Skeletal muscle satellite cell (primary cell): ENCODE results near the gene NUP153.
"Not testable (repeated sequence)": the region's sequence is repeated elsewhere in the genome, so short reads cannot be mapped to it uniquely, and the experiment has no call there.

Experiments used
- H3K27me3 ChIP-seq: 2 replicates; pipeline ENCODE4 v1.7.0; 2013; ENCODE audit warnings: low read length; ENCODE audit not compliant: control insufficient read depth, insufficient read depth
- H3K36me3 ChIP-seq: 2 replicates; pipeline ENCODE4 v1.7.0; 2013; ENCODE audit warnings: mild to moderate bottlenecking, control low read depth, low read length; ENCODE audit not compliant: insufficient read depth
- H3K4me1 ChIP-seq: 2 replicates; pipeline ENCODE4 v1.7.0; 2013; ENCODE audit warnings: low read length; ENCODE audit not compliant: control insufficient read depth, insufficient read depth
- H3K4me2 ChIP-seq: 2 replicates; pipeline ENCODE4 v1.7.0; 2013; ENCODE audit warnings: mild to moderate bottlenecking, low read length
- H3K4me3 ChIP-seq: 2 replicates; pipeline ENCODE4 v1.7.0; 2013; ENCODE audit warnings: low read length
- H3K9ac ChIP-seq: 2 replicates; pipeline ENCODE4 v1.7.0; 2013; ENCODE audit warnings: mild to moderate bottlenecking, low read depth, low read length, moderate library complexity
- H3K9me3 ChIP-seq: replicated peaks from 2 replicates; pipeline ENCODE4 v1.7.0; 2013; ENCODE audit warnings: mild to moderate bottlenecking, control low read depth, low read length

The NUP153 gene

DNA sequence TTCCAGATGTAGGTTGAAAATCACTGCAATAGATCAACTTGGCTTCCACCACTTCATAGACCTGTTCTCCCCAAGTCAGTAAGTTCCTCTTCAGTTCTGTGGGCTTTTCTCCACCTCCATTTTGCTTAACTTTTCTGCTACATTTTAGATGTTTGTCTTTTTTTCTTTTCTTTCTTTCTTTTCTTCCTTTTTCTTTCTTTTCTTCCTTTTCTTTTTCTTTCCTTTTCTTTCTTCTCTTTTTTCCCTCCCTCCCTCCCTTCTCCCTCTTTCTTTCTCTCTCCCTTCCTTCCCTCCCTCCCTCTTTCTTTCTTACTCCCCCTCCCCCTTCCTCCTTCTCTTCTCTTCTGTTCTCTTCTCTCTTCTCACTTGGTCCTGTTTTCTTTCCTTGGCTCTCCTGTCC lies 113.5 kb downstream of the NUP153 start:
- no peaks in the 10 kb centered on the region for H3K27me3 ChIP-seq
- no peak overlapping the region for H3K4me3 ChIP-seq
- no peak overlapping the region for H3K4me2 ChIP-seq
- H3K4me1 ChIP-seq, result peaks cover 3% of the 10 kb centered on the region
- no peak overlapping the region for H3K9ac ChIP-seq
- H3K9me3 ChIP-seq, result no peaks in the 10 kb centered on the region
- H3K36me3 ChIP-seq, result no peaks in the 10 kb centered on the region

GRCh38 chr6:17591287-17591686 lies 115.4 kb downstream of the NUP153 start:
- Histone ChIP-seq H3K4me3 (no peak overlapping the region), H3K4me1 (peaks cover 3% of the 10 kb centered on the region), H3K9ac (no peak overlapping the region), H3K4me2 (no peak overlapping the region), H3K9me3 (no peaks in the 10 kb centered on the region), H3K27me3 (no peaks in the 10 kb centered on the region), H3K36me3 (no peaks in the 10 kb centered on the region)

- peaks cover 3% of the 10 kb centered on the region for H3K4me1 ChIP-seq
- no peaks in the 10 kb centered on the region for H3K36me3 ChIP-seq
- no peak overlapping the region for H3K4me2 ChIP-seq
- no peaks in the 10 kb centered on the region for H3K27me3 ChIP-seq
- no peak overlapping the region for H3K9ac ChIP-seq
- no peak overlapping the region for H3K4me3 ChIP-seq
- no peaks in the 10 kb centered on the region for H3K9me3 ChIP-seq
Measured at GRCh38 chr6:17589406-17590096, 117.2 kb downstream of the NUP153 start.

DNA sequence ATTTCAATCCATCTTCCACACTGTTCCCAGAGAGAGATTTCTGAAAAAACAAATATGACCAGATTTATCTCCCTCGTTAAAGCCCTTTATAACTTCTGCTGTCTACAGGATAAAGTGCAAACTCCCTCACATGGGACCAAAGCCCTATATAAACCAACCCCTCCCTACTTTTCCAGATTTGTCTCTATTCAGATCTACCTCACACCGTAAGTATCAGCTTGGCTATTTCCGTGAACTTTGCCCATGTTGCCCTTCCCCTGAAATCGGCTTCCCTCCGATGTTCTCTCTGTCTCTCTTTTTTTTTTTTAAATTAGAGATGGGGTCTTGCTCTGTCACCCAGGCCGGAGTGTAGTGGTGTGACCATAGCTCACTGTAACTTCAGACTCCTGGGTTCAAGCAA lies 118.7 kb downstream of the NUP153 start:
- H3K4me2 ChIP-seq, result no peak overlapping the region
- no peaks in the 10 kb centered on the region for H3K9me3 ChIP-seq
- no peaks in the 10 kb centered on the region for H3K27me3 ChIP-seq

DNA sequence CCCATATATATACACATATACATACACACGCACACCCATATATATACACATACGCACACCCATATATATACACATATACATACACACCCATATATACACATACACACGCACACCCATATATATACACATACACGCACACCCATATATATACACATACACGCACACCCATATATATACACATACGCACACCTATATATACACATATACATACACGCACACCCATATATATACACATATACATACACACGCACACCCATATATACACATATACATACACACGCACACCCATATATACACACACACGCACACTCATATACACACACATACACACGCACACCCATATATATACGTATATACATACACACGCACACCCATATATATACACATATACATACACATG lies 120.1 kb downstream of the NUP153 start:
- not testable (repeated sequence) for H3K27me3 ChIP-seq, H3K4me3 ChIP-seq, H3K4me2 ChIP-seq, H3K9me3 ChIP-seq, H3K9ac ChIP-seq, H3K36me3 ChIP-seq
- peaks cover 10% of the 10 kb centered on the region for H3K4me1 ChIP-seq

More for the DNA sequence above, 118.7 kb downstream of the NUP153 start:
- H3K4me1 ChIP-seq, result peaks cover 10% of the 10 kb centered on the region
- no peaks in the 10 kb centered on the region for H3K36me3 ChIP-seq
- H3K9ac ChIP-seq, result no peak overlapping the region
- H3K4me3 ChIP-seq, result no peak overlapping the region

GRCh38 chr6:17585766-17586490 lies 120.8 kb downstream of the NUP153 start:
- H3K4me2 ChIP-seq, result no peak overlapping the region
- H3K27me3 ChIP-seq, result no peaks in the 10 kb centered on the region
- H3K9me3 ChIP-seq, result no peaks in the 10 kb centered on the region
- peaks cover 10% of the 10 kb centered on the region for H3K4me1 ChIP-seq
- no peak overlapping the region for H3K4me3 ChIP-seq
- H3K9ac ChIP-seq, result no peak overlapping the region
- no peaks in the 10 kb centered on the region for H3K36me3 ChIP-seq

- no peaks in the 10 kb centered on the region for H3K9me3 ChIP-seq
- H3K9ac ChIP-seq, result peak overlapping the region; percentile 49
- no peaks in the 10 kb centered on the region for H3K36me3 ChIP-seq
- H3K4me3 ChIP-seq, result no peak overlapping the region
- peak overlapping the region; percentile 61 for H3K4me2 ChIP-seq
- no peaks in the 10 kb centered on the region for H3K27me3 ChIP-seq
- H3K4me1 ChIP-seq, result peaks cover 7% of the 10 kb centered on the region
Measured at GRCh38 chr6:17584241-17584803, 122.4 kb downstream of the NUP153 start.

DNA sequence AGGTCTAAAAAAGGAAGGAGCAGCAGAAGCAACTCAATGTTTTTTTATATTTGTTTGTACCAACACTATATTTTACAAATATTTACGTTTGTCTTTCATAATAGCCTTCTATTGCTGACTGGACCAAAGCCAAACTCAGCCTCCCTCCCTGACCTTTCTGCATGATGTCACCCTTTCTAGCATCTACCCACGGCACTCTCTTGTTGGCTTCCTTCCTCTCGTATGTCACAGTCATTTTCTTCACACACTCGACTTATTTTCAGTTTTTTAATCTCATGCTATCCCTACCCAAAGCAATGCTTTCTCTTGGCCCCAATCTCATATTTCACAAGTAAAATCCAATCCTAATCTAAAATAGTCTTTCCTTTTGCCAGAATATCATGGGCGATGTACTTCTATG lies 122.9 kb downstream of the NUP153 start:
- Histone ChIP-seq H3K4me1 (peaks cover 7% of the 10 kb centered on the region), H3K4me3 (peak overlapping the region; percentile 17), H3K9me3 (no peaks in the 10 kb centered on the region), H3K27me3 (no peaks in the 10 kb centered on the region), H3K36me3 (no peaks in the 10 kb centered on the region), H3K4me2 (peak overlapping the region; percentile 61), H3K9ac (peak overlapping the region; percentile 49)

- H3K9me3 ChIP-seq, H3K36me3 ChIP-seq, H3K9ac ChIP-seq, H3K4me1 ChIP-seq, H3K4me3 ChIP-seq, H3K27me3 ChIP-seq, H3K4me2 ChIP-seq: not testable (repeated sequence)
Measured at GRCh38 chr6:17581282-17581681, 125.4 kb downstream of the NUP153 start.

DNA sequence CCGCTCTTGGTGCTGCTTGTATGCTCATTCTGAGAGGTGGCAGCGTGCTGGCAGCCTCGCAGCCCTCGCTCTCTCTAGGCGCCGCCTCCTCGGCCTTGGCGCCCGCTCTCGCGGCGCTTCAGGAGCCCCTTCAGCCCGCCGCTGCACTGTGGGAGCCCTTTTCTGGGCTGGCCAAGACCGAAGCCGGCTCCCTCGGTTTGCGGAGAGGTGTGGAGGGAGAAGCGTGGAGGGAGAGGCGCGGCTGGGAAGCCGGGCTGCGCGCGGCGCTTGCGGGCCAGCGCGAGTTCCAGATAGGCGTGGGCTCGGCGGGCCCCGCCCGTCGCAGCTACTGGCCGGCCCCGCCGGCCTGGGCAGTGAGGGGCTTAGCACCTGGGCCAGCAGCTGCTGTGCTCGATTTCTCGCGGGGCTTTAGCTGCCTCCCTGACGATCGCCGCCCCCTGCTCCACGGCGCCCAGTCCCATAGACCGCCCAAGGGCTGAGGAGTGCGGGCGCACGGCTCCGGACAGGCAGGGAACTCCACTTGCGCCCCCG lies 126.1 kb downstream of the NUP153 start:
- H3K9me3 ChIP-seq, result peaks cover 4% of the 10 kb centered on the region
- H3K4me3 ChIP-seq, result peak overlapping the region; percentile 73
- no peaks in the 10 kb centered on the region for H3K27me3 ChIP-seq
- peak overlapping the region; percentile 78 for H3K4me2 ChIP-seq
- peaks cover 7% of the 10 kb centered on the region for H3K4me1 ChIP-seq
- H3K36me3 ChIP-seq, result no peaks in the 10 kb centered on the region
- peak overlapping the region; percentile 81 for H3K9ac ChIP-seq

DNA sequence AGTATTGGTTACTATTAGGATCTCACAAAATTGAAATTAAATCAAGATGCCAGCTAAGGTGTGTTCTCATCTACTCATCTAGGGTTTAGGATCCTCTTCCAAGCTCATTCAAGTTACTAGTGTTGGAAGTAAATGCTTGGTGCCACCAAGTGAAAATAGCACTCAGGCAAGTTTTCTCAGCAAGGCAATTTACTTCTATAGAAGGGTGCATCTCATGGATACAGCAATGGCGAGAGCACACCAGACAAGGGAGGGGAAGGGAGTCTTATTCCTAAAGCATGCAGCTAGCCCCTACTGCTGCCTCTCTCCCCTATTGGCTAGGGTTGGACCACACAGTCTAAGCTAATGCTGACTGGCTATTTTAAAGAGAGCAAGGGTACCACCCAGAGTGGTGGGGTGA lies 129.7 kb downstream of the NUP153 start:
- Histone ChIP-seq H3K36me3 (no peaks in the 10 kb centered on the region), H3K9me3 (peaks cover 4% of the 10 kb centered on the region), H3K9ac (no peak overlapping the region), H3K27me3 (no peaks in the 10 kb centered on the region), H3K4me1 (peaks cover 8% of the 10 kb centered on the region), H3K4me2 (no peak overlapping the region), H3K4me3 (no peak overlapping the region)
